ENCODE results near the gene STAT4. TPM values are rescaled to one million over a fixed set of nuclear protein-coding genes. Genes with fewer than 3 reads are reported as not detected.
A peak's percentile ranks its signal among the peaks of the same experiment; 100 is the strongest.

Gene STAT4
- total RNA-seq, 2 donors from 2014 or later = 38.0 to 51.7 TPM

DNA sequence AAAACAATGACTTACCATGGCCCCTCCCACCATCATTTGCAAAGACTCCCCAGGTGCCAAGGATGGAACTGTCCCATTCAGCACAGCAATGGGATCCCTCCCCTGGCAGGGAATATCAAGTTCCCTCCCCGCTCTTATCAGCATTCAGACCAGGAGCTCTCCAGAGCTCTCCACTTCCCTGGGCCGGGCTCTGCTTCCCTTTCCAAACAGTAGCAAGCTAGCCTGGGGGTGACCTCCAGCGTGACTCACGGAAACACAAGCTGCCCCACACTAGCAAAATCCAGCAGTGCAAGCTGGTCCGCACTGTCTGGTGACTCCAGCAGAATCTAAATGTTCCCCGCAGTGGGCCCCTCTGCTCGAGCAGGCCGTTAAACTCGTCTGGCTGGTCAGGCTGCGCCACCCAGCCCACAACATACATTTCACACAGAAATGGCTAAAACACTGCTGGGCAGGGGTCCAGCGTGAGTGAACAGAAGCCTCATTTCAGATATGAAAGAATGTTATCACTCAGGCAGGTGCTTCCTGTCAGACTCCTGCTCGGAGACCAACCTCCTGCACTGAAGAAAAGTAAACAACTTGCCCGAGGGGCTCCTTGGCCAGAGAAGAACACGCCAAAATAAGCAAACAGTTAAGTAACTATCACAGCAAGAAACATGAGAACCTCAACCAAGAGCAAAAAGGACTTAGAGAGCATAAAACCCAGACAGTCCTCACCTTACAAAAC, 170.7 kb downstream of the STAT4 start:
- no peak for ATAC-seq (replicated peaks)
- Mint-ChIP-seq H3K36me3 (ENCODE audit: low read depth) (no peaks in the 10 kb centered on the region), H3K27ac (peak overlapping the region; percentile 79), H3K4me1 (peaks cover 30% of the 10 kb centered on the region), H3K9me3 (no peaks in the 10 kb centered on the region), H3K4me3 (no peak overlapping the region), H3K27me3 (no peaks in the 10 kb centered on the region)

Other genes with a start within 250 kb of the STAT4 start
- gene STAT1, start 136.8 kb downstream of the STAT4 start, total RNA-seq = 100 to 1,000 TPM; 163 to 363 TPM
- 10 to 100 TPM in 1 of 2 donors, 1 to 10 TPM in 1; 2.4 to 28.5 TPM for gene MYO1B, start 94.4 kb upstream of the STAT4 start, total RNA-seq

Measured in activated T-helper 17 cell treated with anti-CD3 and anti-CD28 coated beads, Interleukin-2, amount 50 U/mL, for 72 hours (primary cell).